NCI-H748 (cell line): ENCODE data around the gene ST8SIA4.

Experiments used
- DNase-seq: peaks from one replicate; lab custom pipeline; 2025; ENCODE audit not compliant: unreplicated experiment; lab: John Stamatoyannopoulos, UW

ST8SIA4 gene

DNA sequence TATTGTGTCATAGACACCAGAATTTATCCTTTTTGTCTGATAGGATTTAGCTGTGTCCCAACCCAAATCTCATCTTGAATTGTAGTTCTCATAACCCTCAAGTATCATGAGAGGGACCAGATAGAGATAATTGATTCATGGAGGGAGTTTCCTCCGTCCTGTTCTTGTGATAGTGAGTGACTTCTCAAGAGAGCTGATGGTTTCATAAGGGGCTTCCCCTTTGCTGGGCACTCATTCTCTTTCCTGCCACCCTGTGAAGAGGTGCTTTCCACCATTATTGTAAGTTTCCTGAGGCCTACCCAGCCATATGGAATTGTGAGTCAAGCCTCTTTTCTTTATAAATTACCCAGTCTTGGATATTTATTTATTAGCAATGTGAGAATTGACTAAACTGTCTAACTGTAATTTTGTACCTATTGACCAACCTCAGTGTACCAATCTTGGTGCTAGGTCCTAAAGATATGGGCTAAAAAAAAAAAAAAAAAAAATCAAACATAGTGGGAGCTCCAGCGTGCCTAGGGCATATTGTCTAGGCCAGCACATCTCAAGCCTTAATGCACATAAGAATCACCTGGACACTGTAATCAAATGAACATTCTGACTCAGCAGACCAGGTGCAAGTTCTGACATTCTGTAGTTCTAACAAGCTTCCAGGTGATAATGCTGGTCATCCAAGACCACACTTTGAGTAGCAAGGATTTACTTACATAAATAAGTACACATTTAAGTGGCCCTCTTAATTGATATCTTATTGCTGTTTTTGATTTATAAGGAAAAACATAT is 30.5 kb downstream of the ST8SIA4 start:
- DNase-seq = no peak

- no peak for DNase-seq
Observed at GRCh38 chr5:100867039-100867562, 36.0 kb downstream of the ST8SIA4 start.

GRCh38 chr5:100864931-100865330 is 38.2 kb downstream of the ST8SIA4 start:
- DNase-seq = no peak

DNA sequence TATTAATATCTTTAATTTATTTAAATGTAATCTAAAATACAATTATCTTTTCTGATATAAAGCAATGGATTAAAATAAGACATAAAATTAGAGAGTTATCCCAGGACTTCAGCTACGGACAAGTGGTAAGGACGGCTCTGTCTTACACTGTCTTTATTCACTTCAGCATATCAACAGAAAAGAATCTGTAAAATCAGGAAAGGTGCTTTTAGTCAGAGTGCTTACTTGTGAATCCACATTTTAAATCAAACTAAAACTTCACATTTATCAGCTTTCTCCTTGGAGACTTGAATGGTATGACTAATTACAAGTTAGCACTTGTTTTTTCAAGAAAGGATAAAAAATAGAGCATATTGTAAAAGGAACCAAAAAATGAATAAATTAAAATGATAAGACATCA is 39.3 kb downstream of the ST8SIA4 start:
- no peak for DNase-seq

GRCh38 chr5:100861148-100861547 is 41.9 kb downstream of the ST8SIA4 start:
- DNase-seq = no peak

- DNase-seq = no peak
Observed at GRCh38 chr5:100860407-100860806, 42.7 kb downstream of the ST8SIA4 start.

DNA sequence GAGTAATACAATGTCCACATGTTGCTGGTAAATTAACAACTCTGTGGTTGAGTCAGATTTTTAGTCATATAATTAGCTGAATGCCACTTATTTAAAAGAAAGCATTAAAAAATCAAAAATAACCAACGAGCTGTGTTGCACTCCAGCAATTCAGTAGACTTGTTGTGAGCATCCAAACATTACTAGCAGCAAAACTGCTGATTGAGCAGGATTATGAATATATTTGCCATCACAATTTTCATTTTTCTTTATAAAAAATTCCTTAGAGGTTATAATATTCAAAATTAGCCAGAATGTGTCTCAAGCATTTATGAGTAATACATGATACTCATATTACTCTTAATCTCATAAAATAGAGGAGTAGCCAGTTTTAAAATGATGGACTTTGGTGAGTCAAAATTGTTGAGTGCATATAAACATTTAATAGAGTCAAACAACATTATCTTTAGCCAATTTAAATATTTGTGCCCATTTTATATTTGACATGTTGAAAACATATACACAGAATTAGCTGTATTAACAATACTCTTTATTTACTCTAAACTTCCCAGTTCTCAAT is 44.0 kb downstream of the ST8SIA4 start:
- no peak for DNase-seq

DNA sequence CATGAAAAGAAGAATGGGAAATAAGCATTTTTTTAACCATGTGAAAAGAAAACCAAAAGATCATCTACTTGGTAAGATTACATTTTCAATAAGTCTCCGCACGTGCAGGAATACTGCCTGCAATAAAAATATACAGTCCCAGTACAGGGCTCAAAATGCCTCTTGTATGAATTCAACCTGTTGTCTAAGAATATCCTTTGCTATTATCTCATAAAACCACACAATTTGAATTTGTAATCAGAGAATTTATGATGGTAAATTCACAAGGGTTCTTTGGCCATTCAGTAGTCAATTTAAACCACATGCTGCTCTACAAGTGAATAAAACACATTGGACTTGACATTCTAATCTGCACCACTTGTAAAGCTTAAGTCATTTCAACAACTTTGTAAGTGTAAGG is 46.6 kb downstream of the ST8SIA4 start:
- DNase-seq = no peak

DNA sequence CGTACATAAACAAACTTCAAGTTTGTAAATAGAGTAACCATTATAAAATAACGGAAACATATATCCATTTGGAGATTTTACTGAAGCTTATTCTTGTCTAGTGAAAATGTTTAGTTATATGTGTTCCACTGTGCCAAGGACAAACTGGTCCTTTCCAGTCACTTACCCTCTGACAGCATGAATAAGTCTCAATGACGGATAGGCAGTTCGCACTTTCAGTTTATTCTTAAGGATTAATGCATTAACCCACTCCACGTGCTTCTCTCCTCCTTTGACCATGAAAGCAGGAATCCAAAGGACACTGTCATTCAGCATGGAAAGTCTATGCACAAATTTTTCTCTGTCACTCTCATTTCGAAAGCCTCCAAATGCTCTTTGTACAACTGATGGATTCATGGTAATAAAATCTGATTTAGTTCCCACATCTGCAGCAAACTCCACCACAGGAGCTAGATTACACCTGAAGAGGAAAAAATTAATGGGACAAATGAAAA is 47.1 kb downstream of the ST8SIA4 start:
- DNase-seq = no peak

- DNase-seq = no peak
Observed at GRCh38 chr5:100855295-100855694, 47.8 kb downstream of the ST8SIA4 start.

DNA sequence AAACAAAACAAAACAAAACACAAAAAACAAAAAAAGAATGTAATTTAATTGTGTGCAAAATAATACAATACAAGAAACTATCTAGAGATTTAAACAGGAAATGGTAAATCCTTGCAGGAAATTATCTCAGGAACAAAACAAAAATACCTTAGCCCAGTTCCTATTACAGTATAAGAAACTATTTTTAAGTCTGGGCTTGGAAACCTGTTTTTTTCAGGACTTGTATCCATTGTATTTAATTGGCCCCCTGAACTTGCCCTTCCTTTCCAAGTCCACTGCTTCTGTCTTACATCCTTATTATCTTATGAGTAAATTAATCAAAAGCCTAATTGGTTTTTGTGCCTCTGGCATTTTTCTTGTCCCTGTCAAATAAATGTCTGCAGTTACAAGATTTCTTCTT is 48.5 kb downstream of the ST8SIA4 start:
- DNase-seq = no peak

DNA sequence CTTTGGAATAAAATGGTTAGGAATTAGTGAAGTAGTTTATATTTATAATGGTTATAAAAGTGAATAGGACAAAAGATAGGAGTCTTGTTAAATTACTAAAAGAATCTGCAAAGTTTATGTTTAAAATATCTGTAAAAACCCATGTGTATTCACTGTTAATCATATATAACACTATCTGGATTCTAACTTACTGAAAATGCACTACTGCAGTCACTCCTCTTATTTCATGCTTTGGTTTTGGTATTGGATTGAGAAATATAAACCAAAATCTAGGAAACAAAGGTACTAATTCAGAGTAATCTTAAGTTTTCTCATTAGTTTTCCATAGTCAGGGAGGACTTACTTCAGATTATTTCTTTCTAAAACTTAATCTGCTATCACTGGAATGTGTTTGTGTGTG is 49.5 kb downstream of the ST8SIA4 start:
- DNase-seq = no peak

- no peak for DNase-seq
Observed at GRCh38 chr5:100852988-100853449, 50.1 kb downstream of the ST8SIA4 start.

DNA sequence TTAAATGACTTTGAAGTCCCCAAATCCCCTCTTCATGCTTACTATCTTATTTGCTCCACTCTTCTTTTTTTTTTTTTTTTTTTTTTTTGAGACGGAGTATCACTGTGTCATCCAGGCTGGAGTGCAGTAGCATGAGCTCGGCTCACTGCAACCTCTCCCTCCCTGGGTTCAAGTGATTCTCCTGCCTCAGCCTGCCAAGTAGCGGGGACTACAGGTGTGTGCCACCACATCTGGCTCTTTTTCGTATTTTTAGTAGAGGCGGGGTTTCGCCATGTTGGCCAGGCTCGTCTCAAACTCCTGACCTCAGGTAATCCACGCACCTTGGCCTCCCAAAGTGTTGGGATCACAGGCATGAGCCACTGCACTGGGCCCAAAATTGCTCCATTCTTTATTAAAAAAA is 51.0 kb downstream of the ST8SIA4 start:
- no peak for DNase-seq

DNA sequence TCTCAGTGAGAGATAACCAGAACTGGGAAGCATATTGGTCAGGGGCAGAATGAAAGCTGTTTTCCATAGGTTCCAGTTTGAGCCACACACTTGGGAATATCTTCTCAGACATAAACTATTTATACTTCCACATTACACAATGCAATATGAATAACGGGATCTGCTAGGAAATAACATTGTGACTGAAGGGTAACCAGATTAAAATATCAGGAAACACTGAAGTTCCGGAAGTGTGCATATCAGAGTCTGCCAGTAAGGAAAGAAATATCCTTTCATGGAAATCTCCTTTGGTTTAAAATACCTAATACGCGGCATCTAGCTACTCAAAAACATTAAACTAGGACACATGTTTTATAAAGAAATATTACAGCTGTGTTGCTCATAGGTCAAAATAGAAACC is 56.3 kb downstream of the ST8SIA4 start:
- no peak for DNase-seq

GRCh38 chr5:100842080-100842479 is 61.0 kb downstream of the ST8SIA4 start:
- DNase-seq = no peak

- no peak for DNase-seq
Observed at GRCh38 chr5:100841358-100842076, 61.6 kb downstream of the ST8SIA4 start.

GRCh38 chr5:100840789-100841188 is 62.3 kb downstream of the ST8SIA4 start:
- DNase-seq = no peak

DNA sequence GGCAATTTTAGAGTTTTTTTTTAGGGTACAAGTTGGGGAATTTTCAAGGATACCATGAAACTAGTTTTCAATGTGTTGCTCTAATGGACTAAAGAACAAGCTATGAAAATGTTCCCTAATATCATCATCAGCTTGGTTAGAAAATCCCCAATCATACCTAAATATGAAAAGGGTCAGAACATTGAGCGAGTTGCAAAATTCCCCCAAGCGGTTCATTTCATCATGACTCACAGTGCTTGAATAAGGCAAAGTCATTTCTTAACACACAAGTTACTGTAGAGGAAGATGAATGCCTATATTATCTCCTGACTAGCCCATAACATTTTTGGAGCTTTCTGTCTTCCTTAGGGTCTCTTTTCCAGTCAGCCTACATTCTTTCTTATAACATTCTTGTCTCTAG is 62.7 kb downstream of the ST8SIA4 start:
- no peak for DNase-seq

- DNase-seq = no peak
Observed at GRCh38 chr5:100838048-100838473, 65.0 kb downstream of the ST8SIA4 start.

- no peak for DNase-seq
Observed at GRCh38 chr5:100834519-100834918, 68.6 kb downstream of the ST8SIA4 start.
